ENCODE measurements around the gene TLX2. TPM values are rescaled to one million over a fixed set of nuclear protein-coding genes. Genes with fewer than 3 reads are reported as not detected.
"Not testable (repeated sequence)": the region's sequence is repeated elsewhere in the genome, so short reads cannot be mapped to it uniquely, and the experiment has no call there.

Gene TLX2
- total RNA-seq, 1 experiment from 2014 or later = 0.07 TPM

- Histone ChIP-seq H3K4me3 (no peak overlapping the region), H3K9me3 (no peaks in the 10 kb centered on the region), H3K36me3 (peaks cover 6% of the 10 kb centered on the region; the same call in 1 of the 2 replicates), H3K27me3 (no peaks in the 10 kb centered on the region)
- no peak for DNase-seq
Observed at GRCh38 chr2:74555610-74556103, 41.4 kb downstream of the TLX2 start.

- no peaks in the 10 kb centered on the region for H3K27me3 ChIP-seq
- no peaks in the 10 kb centered on the region for H3K9me3 ChIP-seq
- DNase-seq = no peak
- no peak overlapping the region for H3K4me3 ChIP-seq
- H3K36me3 ChIP-seq = peaks cover 6% of the 10 kb centered on the region; the same call in 1 of the 2 replicates
Observed at GRCh38 chr2:74556159-74556558, 41.9 kb downstream of the TLX2 start.

GRCh38 chr2:74556831-74557370 lies 42.7 kb downstream of the TLX2 start:
- Histone ChIP-seq H3K36me3 (peaks cover 4% of the 10 kb centered on the region; the same call in 1 of the 2 replicates), H3K27me3 (no peaks in the 10 kb centered on the region), H3K4me3 (no peak overlapping the region), H3K9me3 (no peaks in the 10 kb centered on the region)
- DNase-seq = no peak

GRCh38 chr2:74558284-74559230 lies 44.3 kb downstream of the TLX2 start:
- Histone ChIP-seq H3K9me3 (no peaks in the 10 kb centered on the region), H3K36me3 (no peaks in the 10 kb centered on the region), H3K4me3 (no peak overlapping the region), H3K27me3 (no peaks in the 10 kb centered on the region)
- no peak for DNase-seq

- no peak overlapping the region for H3K4me3 ChIP-seq
- no peaks in the 10 kb centered on the region for H3K36me3 ChIP-seq
- no peak for DNase-seq
- no peaks in the 10 kb centered on the region for H3K9me3 ChIP-seq
- no peaks in the 10 kb centered on the region for H3K27me3 ChIP-seq
Observed at GRCh38 chr2:74559912-74560311, 45.7 kb downstream of the TLX2 start.

GRCh38 chr2:74560591-74560990 lies 46.3 kb downstream of the TLX2 start:
- no peaks in the 10 kb centered on the region for H3K27me3 ChIP-seq
- H3K4me3 ChIP-seq = no peak overlapping the region
- no peaks in the 10 kb centered on the region for H3K9me3 ChIP-seq
- H3K36me3 ChIP-seq = no peaks in the 10 kb centered on the region
- no peak for DNase-seq

GRCh38 chr2:74561022-74561421 lies 46.8 kb downstream of the TLX2 start:
- H3K4me3 ChIP-seq, DNase-seq, H3K27me3 ChIP-seq, H3K36me3 ChIP-seq, H3K9me3 ChIP-seq: not testable (repeated sequence)

- DNase-seq = no peak
- Histone ChIP-seq H3K4me3 (no peak overlapping the region), H3K27me3 (no peaks in the 10 kb centered on the region), H3K9me3 (no peaks in the 10 kb centered on the region), H3K36me3 (no peaks in the 10 kb centered on the region)
Observed at GRCh38 chr2:74562126-74562775, 48.0 kb downstream of the TLX2 start.

GRCh38 chr2:74564222-74564621 lies 50.0 kb downstream of the TLX2 start:
- Histone ChIP-seq H3K4me3 (no peak overlapping the region), H3K27me3 (no peaks in the 10 kb centered on the region), H3K9me3 (no peaks in the 10 kb centered on the region), H3K36me3 (no peaks in the 10 kb centered on the region)
- DNase-seq = peak; percentile 38

- no peaks in the 10 kb centered on the region for H3K9me3 ChIP-seq
- no peaks in the 10 kb centered on the region for H3K36me3 ChIP-seq
- no peak overlapping the region for H3K4me3 ChIP-seq
- no peak for DNase-seq
- no peaks in the 10 kb centered on the region for H3K27me3 ChIP-seq
Observed at GRCh38 chr2:74566076-74566753, 52.0 kb downstream of the TLX2 start.

- H3K4me3 ChIP-seq = no peak overlapping the region
- peak; percentile 67 for DNase-seq
Observed at GRCh38 chr2:74566754-74567085, 52.5 kb downstream of the TLX2 start.

More at GRCh38 chr2:74566754-74567085, 52.5 kb downstream of the TLX2 start:
- no peaks in the 10 kb centered on the region for H3K27me3 ChIP-seq
- no peaks in the 10 kb centered on the region for H3K9me3 ChIP-seq
- no peaks in the 10 kb centered on the region for H3K36me3 ChIP-seq

Other genes starting within 250 kb of the TLX2 start
- gene SLC4A5, start 171.0 kb upstream of the TLX2 start, total RNA-seq (2014; rRNA removed; shearing (Covaris generic); ENCODE audit: low replicate concordance) = under 0.01 TPM in 1 of 2 replicates, not detected in the other
- gene DCTN1, start 134.1 kb upstream of the TLX2 start, total RNA-seq (2014; rRNA removed; shearing (Covaris generic); ENCODE audit: low replicate concordance) = 99.3 and 150 TPM in 2 replicates
- not detected in 2 replicates for gene C2orf81, start 92.8 kb upstream of the TLX2 start, total RNA-seq (2014; rRNA removed; shearing (Covaris generic); ENCODE audit: low replicate concordance)
- gene WDR54, start 92.7 kb upstream of the TLX2 start, total RNA-seq (2014; rRNA removed; shearing (Covaris generic); ENCODE audit: low replicate concordance) = 25.3 and 26.9 TPM in 2 replicates
- 8.8 and 12.7 TPM in 2 replicates for gene RTKN, start 72.5 kb upstream of the TLX2 start, total RNA-seq (2014; rRNA removed; shearing (Covaris generic); ENCODE audit: low replicate concordance)
- 14.0 and 60.4 TPM in 2 replicates for gene INO80B, start 59.4 kb upstream of the TLX2 start, total RNA-seq (2014; rRNA removed; shearing (Covaris generic); ENCODE audit: low replicate concordance)
- 7.5 and 15.4 TPM in 2 replicates for gene WBP1, start 56.0 kb upstream of the TLX2 start, total RNA-seq (2014; rRNA removed; shearing (Covaris generic); ENCODE audit: low replicate concordance)
- 23.0 and 51.6 TPM in 2 replicates for gene MOGS, start 49.1 kb upstream of the TLX2 start, total RNA-seq (2014; rRNA removed; shearing (Covaris generic); ENCODE audit: low replicate concordance)
- gene MRPL53, start 41.8 kb upstream of the TLX2 start, total RNA-seq (2014; rRNA removed; shearing (Covaris generic); ENCODE audit: low replicate concordance) = 33.7 and 48.9 TPM in 2 replicates
- 6.8 and 10.8 TPM in 2 replicates for gene CCDC142, start 31.5 kb upstream of the TLX2 start, total RNA-seq (2014; rRNA removed; shearing (Covaris generic); ENCODE audit: low replicate concordance)
- 8.6 and 16.3 TPM in 2 replicates for gene TTC31, start 31.4 kb upstream of the TLX2 start, total RNA-seq (2014; rRNA removed; shearing (Covaris generic); ENCODE audit: low replicate concordance)
- 0.95 and 1.2 TPM in 2 replicates for gene LBX2, start 14.8 kb upstream of the TLX2 start, total RNA-seq (2014; rRNA removed; shearing (Covaris generic); ENCODE audit: low replicate concordance)
- gene PCGF1, start 6.8 kb upstream of the TLX2 start, total RNA-seq (2014; rRNA removed; shearing (Covaris generic); ENCODE audit: low replicate concordance) = 23.9 and 24.4 TPM in 2 replicates
- gene DQX1, start 11.8 kb downstream of the TLX2 start, total RNA-seq (2014; rRNA removed; shearing (Covaris generic); ENCODE audit: low replicate concordance) = not detected in 2 replicates
- gene AUP1, start 15.3 kb downstream of the TLX2 start, total RNA-seq (2014; rRNA removed; shearing (Covaris generic); ENCODE audit: low replicate concordance) = 70.0 and 143 TPM in 2 replicates
- gene HTRA2, start 15.5 kb downstream of the TLX2 start, total RNA-seq (2014; rRNA removed; shearing (Covaris generic); ENCODE audit: low replicate concordance) = 49.9 and 53.9 TPM in 2 replicates
- 17.8 and 22.9 TPM in 2 replicates for gene LOXL3, start 39.5 kb downstream of the TLX2 start, total RNA-seq (2014; rRNA removed; shearing (Covaris generic); ENCODE audit: low replicate concordance)
- 10.9 and 21.9 TPM in 2 replicates for gene DOK1, start 40.3 kb downstream of the TLX2 start, total RNA-seq (2014; rRNA removed; shearing (Covaris generic); ENCODE audit: low replicate concordance)
- gene M1AP, start 133.9 kb downstream of the TLX2 start, total RNA-seq (2014; rRNA removed; shearing (Covaris generic); ENCODE audit: low replicate concordance) = not detected in 2 replicates
- 1.8 and 1.9 TPM in 2 replicates for gene SEMA4F, start 139.8 kb downstream of the TLX2 start, total RNA-seq (2014; rRNA removed; shearing (Covaris generic); ENCODE audit: low replicate concordance)

Measured in MG63 (cell line).